Measurements from ENCODE around the gene XRCC4. TPM values are rescaled to one million over a fixed set of nuclear protein-coding genes. Genes with fewer than 3 reads are reported as not detected.

XRCC4 gene
- total RNA-seq, 1 donor from 2014 or later: 5.5 TPM

- Mint-ChIP-seq H3K36me3 (ENCODE audit: low read depth) (no peaks in the 10 kb centered on the region), H3K4me1 (ENCODE audit: low read depth) (peaks cover 3% of the 10 kb centered on the region), H3K27ac (ENCODE audit: unreplicated experiment) (no peak overlapping the region), H3K4me3 (ENCODE audit: unreplicated experiment) (no peak overlapping the region), H3K9me3 (ENCODE audit: low read depth) (no peaks in the 10 kb centered on the region), H3K27me3 (ENCODE audit: low read depth) (no peaks in the 10 kb centered on the region)
- DNase-seq (ENCODE audit: low spot score): no peak
- TF ChIP-seq, protein P1, sequence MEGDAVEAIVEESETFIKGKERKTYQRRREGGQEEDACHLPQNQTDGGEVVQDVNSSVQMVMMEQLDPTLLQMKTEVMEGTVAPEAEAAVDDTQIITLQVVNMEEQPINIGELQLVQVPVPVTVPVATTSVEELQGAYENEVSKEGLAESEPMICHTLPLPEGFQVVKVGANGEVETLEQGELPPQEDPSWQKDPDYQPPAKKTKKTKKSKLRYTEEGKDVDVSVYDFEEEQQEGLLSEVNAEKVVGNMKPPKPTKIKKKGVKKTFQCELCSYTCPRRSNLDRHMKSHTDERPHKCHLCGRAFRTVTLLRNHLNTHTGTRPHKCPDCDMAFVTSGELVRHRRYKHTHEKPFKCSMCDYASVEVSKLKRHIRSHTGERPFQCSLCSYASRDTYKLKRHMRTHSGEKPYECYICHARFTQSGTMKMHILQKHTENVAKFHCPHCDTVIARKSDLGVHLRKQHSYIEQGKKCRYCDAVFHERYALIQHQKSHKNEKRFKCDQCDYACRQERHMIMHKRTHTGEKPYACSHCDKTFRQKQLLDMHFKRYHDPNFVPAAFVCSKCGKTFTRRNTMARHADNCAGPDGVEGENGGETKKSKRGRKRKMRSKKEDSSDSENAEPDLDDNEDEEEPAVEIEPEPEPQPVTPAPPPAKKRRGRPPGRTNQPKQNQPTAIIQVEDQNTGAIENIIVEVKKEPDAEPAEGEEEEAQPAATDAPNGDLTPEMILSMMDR (IDR thresholded peaks at IDR 0.05): no peak
Measured at GRCh38 chr5:83035373-83036100, 41.8 kb upstream of the XRCC4 start.

DNA sequence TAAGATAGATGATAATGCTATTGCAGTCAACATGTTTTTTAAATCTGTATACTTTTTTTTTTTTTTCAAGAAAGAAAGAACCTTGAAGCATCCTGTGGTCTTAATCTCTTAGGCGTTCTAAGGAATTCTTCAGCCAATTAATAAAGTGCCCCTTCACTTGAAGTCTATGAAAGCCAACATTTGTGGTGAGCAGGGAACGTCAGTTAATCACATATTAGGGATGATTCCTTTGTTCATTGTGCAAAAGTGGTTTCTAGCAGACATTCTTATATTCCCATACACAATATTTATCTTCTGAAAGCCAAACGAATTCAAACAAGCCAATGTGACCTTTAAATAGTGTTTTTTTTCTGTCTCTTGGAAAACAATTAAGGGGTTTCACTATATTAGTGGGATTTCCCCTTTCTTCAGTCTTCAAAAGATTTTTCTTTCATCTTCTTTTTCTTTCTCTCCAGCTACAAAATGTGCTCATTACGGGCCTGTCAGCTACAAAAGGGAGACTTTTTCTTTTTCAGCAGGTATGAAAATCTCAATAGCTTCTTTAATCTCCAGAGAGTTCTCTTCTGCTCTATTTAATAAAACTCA is 40.3 kb upstream of the XRCC4 start:
- Mint-ChIP-seq H3K27me3 (ENCODE audit: low read depth) (no peaks in the 10 kb centered on the region), H3K27ac (ENCODE audit: unreplicated experiment) (no peak overlapping the region), H3K4me3 (ENCODE audit: unreplicated experiment) (no peak overlapping the region), H3K9me3 (ENCODE audit: low read depth) (no peaks in the 10 kb centered on the region), H3K4me1 (ENCODE audit: low read depth) (peaks cover 1% of the 10 kb centered on the region), H3K36me3 (ENCODE audit: low read depth) (no peaks in the 10 kb centered on the region)
- no peak for DNase-seq (ENCODE audit: low spot score)
- TF ChIP-seq, protein P1 (IDR thresholded peaks at IDR 0.05): no peak

- H3K27me3 Mint-ChIP-seq (ENCODE audit: low read depth): no peaks in the 10 kb centered on the region
- no peak for DNase-seq (ENCODE audit: low spot score)
- no peak overlapping the region for H3K4me3 Mint-ChIP-seq (ENCODE audit: unreplicated experiment)
- no peak overlapping the region for H3K27ac Mint-ChIP-seq (ENCODE audit: unreplicated experiment)
- TF ChIP-seq, protein P1 (IDR thresholded peaks at IDR 0.05): no peak
- no peaks in the 10 kb centered on the region for H3K4me1 Mint-ChIP-seq (ENCODE audit: low read depth)
- H3K36me3 Mint-ChIP-seq (ENCODE audit: low read depth): no peaks in the 10 kb centered on the region
- no peaks in the 10 kb centered on the region for H3K9me3 Mint-ChIP-seq (ENCODE audit: low read depth)
Measured at GRCh38 chr5:83038924-83039323, 38.4 kb upstream of the XRCC4 start.

- TF ChIP-seq, protein P1 (IDR thresholded peaks at IDR 0.05): no peak
- no peak overlapping the region for H3K4me3 Mint-ChIP-seq (ENCODE audit: unreplicated experiment)
- no peak overlapping the region for H3K27ac Mint-ChIP-seq (ENCODE audit: unreplicated experiment)
- H3K36me3 Mint-ChIP-seq (ENCODE audit: low read depth): no peaks in the 10 kb centered on the region
- no peaks in the 10 kb centered on the region for H3K27me3 Mint-ChIP-seq (ENCODE audit: low read depth)
- no peaks in the 10 kb centered on the region for H3K9me3 Mint-ChIP-seq (ENCODE audit: low read depth)
- DNase-seq (ENCODE audit: low spot score): no peak
- H3K4me1 Mint-ChIP-seq (ENCODE audit: low read depth): no peaks in the 10 kb centered on the region
Measured at GRCh38 chr5:83042507-83042906, 34.8 kb upstream of the XRCC4 start.

DNA sequence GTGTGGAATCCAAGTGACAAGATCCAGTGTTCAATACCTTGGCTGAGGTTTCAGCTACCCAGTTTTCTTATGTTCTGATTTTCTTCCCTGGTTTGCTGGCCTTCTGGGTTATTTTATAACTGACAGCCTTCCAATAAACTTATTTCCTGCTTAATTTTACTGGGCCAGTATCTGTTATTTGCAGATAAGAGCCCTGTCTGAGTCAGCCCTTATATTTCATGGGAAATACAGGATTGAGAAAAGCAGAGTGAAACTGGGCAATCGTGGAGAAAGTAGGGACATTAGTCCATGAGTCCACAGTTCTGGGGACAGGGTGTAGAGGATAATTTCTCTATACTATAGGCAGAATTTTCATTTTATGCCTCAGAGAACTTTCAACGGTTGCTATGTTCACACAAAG is 32.4 kb upstream of the XRCC4 start:
- Mint-ChIP-seq H3K9me3 (ENCODE audit: low read depth) (no peaks in the 10 kb centered on the region), H3K27me3 (ENCODE audit: low read depth) (no peaks in the 10 kb centered on the region), H3K4me1 (ENCODE audit: low read depth) (no peaks in the 10 kb centered on the region), H3K36me3 (ENCODE audit: low read depth) (peaks cover 2% of the 10 kb centered on the region), H3K4me3 (ENCODE audit: unreplicated experiment) (no peak overlapping the region), H3K27ac (ENCODE audit: unreplicated experiment) (no peak overlapping the region)
- no peak for DNase-seq (ENCODE audit: low spot score)
- TF ChIP-seq, protein P1 (IDR thresholded peaks at IDR 0.05): no peak
